Esophagus mucosa (tissue), 1 donor: Measurements from ENCODE around the gene NUP62CL. TPM values are rescaled to one million over a fixed set of nuclear protein-coding genes. Genes with fewer than 3 reads are reported as not detected.
"Not testable (repeated sequence)": the region's sequence is repeated elsewhere in the genome, so short reads cannot be mapped to it uniquely, and the experiment has no call there.

Experiments used
- ATAC-seq: fragments of 200-7000 bp; cut with Tn5 transposase; one replicate; pipeline ENCODE4 v1.9.1; 2020
- total RNA-seq: library from RNA; stranded (reverse); gene quantifications from one replicate; pipeline ENCODE4 v1.2.4, GENCODE V29; 2023
- donor health status: DM: yes; HTN: yes; CAD: no.

NUP62CL gene
- 1.7 TPM for total RNA-seq

- ATAC-seq = peak; percentile 80
These were observed at the start of gene NUP62CL, which contains the start of gene DNAAF6 for GRCh38 chrX:107205770-107206696. TSS of gene NUP62CL (minus strand) at chrX:107206433. CDS start at chrX:107175146, 31,287 bp downstream. TSS of gene DNAAF6 (plus strand) at chrX:107206611. CDS start at chrX:107212876, 6,265 bp downstream.

DNA sequence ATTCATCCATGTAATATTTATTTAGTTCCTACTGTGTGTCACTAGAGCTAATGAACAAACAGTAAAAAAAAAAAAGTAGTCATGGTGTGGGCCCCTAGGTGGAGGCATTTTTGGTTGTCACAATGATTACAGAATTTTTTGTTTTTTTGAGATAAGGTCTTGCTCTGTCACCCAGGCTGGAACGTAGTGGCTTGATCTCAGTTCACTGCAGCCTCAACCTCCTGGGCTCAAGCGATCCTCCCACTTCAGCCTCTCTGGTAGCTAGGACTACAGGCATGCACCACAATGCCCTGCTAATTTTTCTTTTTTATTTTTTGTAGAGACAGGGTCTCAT, 22.2 kb upstream of the NUP62CL start:
- no peak for ATAC-seq

- no peak for ATAC-seq
These were observed 21.7 kb upstream of the NUP62CL start for GRCh38 chrX:107227780-107228485.

DNA sequence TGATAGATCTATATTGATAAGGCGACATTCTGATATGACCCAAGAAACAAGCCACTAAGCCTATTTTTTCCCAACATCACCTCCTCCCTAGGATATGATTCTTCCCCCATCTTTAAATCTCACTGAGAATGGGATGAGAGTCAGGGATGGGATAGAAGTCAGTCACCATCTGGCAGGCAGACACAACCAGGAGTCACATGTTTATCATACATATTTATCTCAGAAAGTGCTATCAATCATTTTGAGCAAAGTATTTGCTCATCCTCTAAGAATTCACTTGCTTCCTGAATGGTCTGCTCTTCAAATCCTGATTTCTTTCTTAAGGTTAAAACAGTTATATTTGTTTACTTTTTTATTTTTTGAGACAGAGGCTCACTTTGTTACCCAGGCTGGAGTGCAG, 20.5 kb upstream of the NUP62CL start:
- ATAC-seq = no peak

GRCh38 chrX:107213477-107213876, 7.2 kb upstream of the NUP62CL start:
- ATAC-seq = no peak

DNA sequence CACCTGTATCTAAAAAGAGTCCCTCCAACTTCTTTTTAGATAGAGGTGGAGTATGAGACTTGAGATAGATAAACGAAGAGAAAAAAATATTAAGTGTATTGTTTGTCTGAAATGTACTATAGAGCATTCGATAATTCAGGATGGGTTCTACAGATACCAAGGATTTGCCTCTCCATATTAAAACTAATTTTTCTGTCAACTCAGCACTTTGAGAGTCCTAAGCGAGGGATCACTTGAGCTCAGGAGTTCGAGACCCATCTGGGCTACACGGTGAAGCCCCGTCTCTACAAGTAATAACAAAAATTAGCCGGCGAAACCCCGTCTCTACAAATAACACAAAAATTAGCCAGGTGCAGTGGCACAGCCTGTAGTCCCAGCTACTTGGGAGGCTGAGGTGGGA, 1.7 kb upstream of the NUP62CL start:
- no peak for ATAC-seq

DNA sequence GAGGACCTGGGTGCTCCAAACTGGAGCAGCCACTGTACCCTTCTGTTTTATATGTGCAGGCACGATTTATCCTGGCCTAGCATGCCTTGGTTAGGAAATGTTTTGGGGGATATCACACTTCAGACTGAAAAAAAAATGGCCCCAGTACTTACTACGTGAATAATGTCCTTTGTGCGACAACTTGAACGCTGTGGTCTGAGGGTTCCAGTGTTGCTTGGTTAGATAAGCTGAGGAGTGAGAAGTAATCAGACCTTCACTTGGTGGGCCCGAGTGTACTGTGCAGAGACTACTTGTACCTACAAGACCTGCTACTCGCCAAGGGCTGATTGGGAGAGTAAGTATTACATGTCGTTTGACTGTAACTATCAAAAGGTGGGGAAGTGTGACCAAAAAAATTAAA, 856 bp upstream of the NUP62CL start:
- ATAC-seq = no peak

- ATAC-seq = no peak
These were observed 448 bp upstream of the NUP62CL start for GRCh38 chrX:107206697-107207065.

GRCh38 chrX:107204068-107204605, 2.1 kb downstream of the NUP62CL start:
- no peak for ATAC-seq

- ATAC-seq = no peak
These were observed 6.7 kb downstream of the NUP62CL start for GRCh38 chrX:107199491-107199890.

- not testable (repeated sequence) for ATAC-seq
These were observed 8.2 kb downstream of the NUP62CL start for GRCh38 chrX:107198074-107198473.

GRCh38 chrX:107197319-107197718, 8.9 kb downstream of the NUP62CL start:
- ATAC-seq = no peak

GRCh38 chrX:107171369-107172102, 34.7 kb downstream of the NUP62CL start:
- ATAC-seq = no peak

DNA sequence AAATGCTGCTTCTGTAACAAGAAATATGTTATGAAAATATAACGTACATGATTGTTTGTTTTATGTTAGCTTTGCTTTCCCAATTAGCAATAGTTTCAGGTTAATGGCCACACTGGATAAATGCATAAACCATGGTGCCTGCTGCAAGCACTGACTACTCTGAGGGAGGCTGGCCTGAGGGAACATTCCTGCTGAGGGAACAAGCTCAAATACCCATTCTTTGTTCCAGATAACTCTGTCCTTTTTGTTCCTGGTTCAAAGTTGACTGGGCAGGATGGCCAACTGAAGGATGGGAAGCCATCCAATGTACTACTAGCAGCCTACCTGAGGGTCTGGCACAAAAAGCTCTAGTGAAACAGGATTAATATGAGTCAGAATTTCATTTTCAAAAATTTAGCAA, 37.5 kb downstream of the NUP62CL start:
- no peak for ATAC-seq

DNA sequence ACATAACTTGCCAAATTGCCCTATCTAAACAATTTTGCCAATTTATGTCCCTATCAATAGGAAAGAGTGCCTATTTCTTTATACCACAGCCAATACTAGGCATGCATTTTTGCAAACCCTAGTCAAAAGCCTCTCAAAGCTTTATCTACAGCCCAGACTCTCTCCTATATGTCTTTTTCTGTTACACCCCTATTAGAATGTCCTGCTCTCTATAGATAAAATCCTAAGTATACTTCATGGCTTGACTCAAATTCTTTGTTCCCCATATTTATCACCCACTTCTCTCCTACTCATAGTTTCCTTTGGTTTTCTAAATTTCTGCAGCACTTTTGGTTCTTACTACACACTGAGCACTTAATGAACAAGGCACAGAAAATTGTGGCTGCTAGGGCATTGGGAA, 38.0 kb downstream of the NUP62CL start:
- ATAC-seq = no peak

- no peak for ATAC-seq
These were observed 38.9 kb downstream of the NUP62CL start for GRCh38 chrX:107167163-107167921.

GRCh38 chrX:107157618-107158017, 48.6 kb downstream of the NUP62CL start:
- not testable (repeated sequence) for ATAC-seq

- not testable (repeated sequence) for ATAC-seq
These were observed 50.4 kb downstream of the NUP62CL start for GRCh38 chrX:107155621-107156430.

GRCh38 chrX:107154787-107155620, 51.2 kb downstream of the NUP62CL start:
- peak; percentile 79 for ATAC-seq

- no peak for ATAC-seq
These were observed 53.2 kb downstream of the NUP62CL start for GRCh38 chrX:107153005-107153404.
